DMS53 treated with DMSO at 0.1 percent for 48 hours (cell line): ENCODE data around the gene MPEG1.

Experiments used
- DNase-seq: peaks from one replicate; lab custom pipeline; 2025; ENCODE audit not compliant: unreplicated experiment; lab: John Stamatoyannopoulos, UW

MPEG1 gene

GRCh38 chr11:59219836-59220235 lies 7.1 kb upstream of the MPEG1 start:
- DNase-seq: no peak

GRCh38 chr11:59218893-59219292 lies 6.2 kb upstream of the MPEG1 start:
- no peak for DNase-seq

GRCh38 chr11:59218319-59218718 lies 5.6 kb upstream of the MPEG1 start:
- no peak for DNase-seq

GRCh38 chr11:59216641-59217564 lies 4.2 kb upstream of the MPEG1 start:
- DNase-seq: no peak

GRCh38 chr11:59214141-59214893 lies 1.6 kb upstream of the MPEG1 start:
- no peak for DNase-seq

GRCh38 chr11:59212222-59212621 lies 505 bp downstream of the MPEG1 start:
- DNase-seq: no peak

GRCh38 chr11:59208956-59209355 lies 3.8 kb downstream of the MPEG1 start:
- DNase-seq: no peak

GRCh38 chr11:59207988-59208451 lies 4.7 kb downstream of the MPEG1 start:
- DNase-seq: peak; percentile 32

- peak; percentile 6 for DNase-seq
Measured at GRCh38 chr11:59206635-59207034, 6.1 kb downstream of the MPEG1 start.

GRCh38 chr11:59205648-59206047 lies 7.1 kb downstream of the MPEG1 start:
- DNase-seq: no peak

GRCh38 chr11:59204746-59205145 lies 8.0 kb downstream of the MPEG1 start:
- DNase-seq: no peak

GRCh38 chr11:59201353-59201752 lies 11.4 kb downstream of the MPEG1 start:
- no peak for DNase-seq

GRCh38 chr11:59200423-59200746 lies 12.3 kb downstream of the MPEG1 start:
- DNase-seq: no peak

- DNase-seq: no peak
Measured at GRCh38 chr11:59199546-59200422, 12.9 kb downstream of the MPEG1 start.

- DNase-seq: no peak
Measured at GRCh38 chr11:59198726-59199125, 14.0 kb downstream of the MPEG1 start.

GRCh38 chr11:59197991-59198390 lies 14.7 kb downstream of the MPEG1 start:
- no peak for DNase-seq

- no peak for DNase-seq
Measured at GRCh38 chr11:59196777-59197176, 15.9 kb downstream of the MPEG1 start.

GRCh38 chr11:59195586-59195985 lies 17.1 kb downstream of the MPEG1 start:
- no peak for DNase-seq

GRCh38 chr11:59193587-59194130 lies 19.1 kb downstream of the MPEG1 start:
- DNase-seq: no peak

- no peak for DNase-seq
Measured at GRCh38 chr11:59192446-59193020, 20.2 kb downstream of the MPEG1 start.

- DNase-seq: no peak
Measured at GRCh38 chr11:59191890-59192289, 20.8 kb downstream of the MPEG1 start.
